Measurements from ENCODE around the gene SIVA1. TPM values are rescaled to one million over a fixed set of nuclear protein-coding genes. Genes with fewer than 3 reads are reported as not detected.

SIVA1 gene
- polyA plus RNA-seq, 1 of the 3 experiments (the other 2 are of a cell fraction): 137 TPM

DNA sequence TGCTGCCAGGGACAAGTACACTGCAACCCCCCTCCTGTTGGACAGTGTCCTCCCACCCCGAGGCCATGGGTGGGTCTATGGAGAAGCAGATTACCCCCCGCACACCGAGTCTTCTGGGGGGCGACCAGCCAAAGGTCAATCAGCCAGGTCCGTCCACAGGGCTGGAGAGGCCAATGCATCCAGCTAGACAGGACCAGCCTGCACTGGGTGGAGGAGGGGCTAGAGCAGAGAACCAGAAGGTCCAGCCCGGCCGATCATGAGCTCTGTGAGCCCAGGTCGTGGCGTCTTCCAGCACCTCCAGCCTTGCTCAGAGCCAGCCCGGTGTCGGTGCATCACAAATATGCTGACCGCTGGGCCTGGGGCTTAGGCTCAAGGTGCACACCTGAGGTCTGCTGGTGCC, 37.1 kb upstream of the SIVA1 start:
- H3K27me3 ChIP-seq (ENCODE audit: insufficient read depth): no peaks in the 10 kb centered on the region
- no peak overlapping the region for H3K9ac ChIP-seq
- H3K27ac ChIP-seq (ENCODE audit: low read depth in 2 of 2, low read length in 1 of 2): no peak overlapping the region; a peak in 1 of 4 replicates
- no peaks in the 10 kb centered on the region for H3K9me2 ChIP-seq
- WGBS (ENCODE audit: low lambda C conversion rate): 100% methylated on average over 1 of the region's 12 CpGs
- H3K79me2 ChIP-seq (ENCODE audit: insufficient read depth): no peaks in the 10 kb centered on the region
- H2AFZ ChIP-seq (ENCODE audit: low read depth): no peak overlapping the region
- H3K4me2 ChIP-seq: no peak overlapping the region
- H3K36me3 ChIP-seq (replicated peaks in 1 of 2; ENCODE audit: control insufficient read depth in 1 of 2, insufficient read depth in 2 of 2, low read length in 1 of 2): peaks cover 0 to 53% of the 10 kb centered on the region in 2 experiments
- no peak for DNase-seq
- no peaks in the 10 kb centered on the region for H3K9me3 ChIP-seq
- H3K4me1 ChIP-seq (ENCODE audit: control insufficient read depth in 1 of 2, insufficient read depth in 2 of 2, low read depth in 1 of 2, low read length in 1 of 2): peaks cover 0 to 13% of the 10 kb centered on the region in 2 experiments; a peak in 1 of 4 replicates
- no peaks in the 10 kb centered on the region for H4K20me1 ChIP-seq (ENCODE audit: insufficient read depth)
- TF ChIP-seq FOSL2 (IDR thresholded peaks at IDR 0.05; ENCODE audit: borderline replicate concordance, low read depth): no peak
- TF ChIP-seq EP300 (IDR thresholded peaks at IDR 0.05; ENCODE audit: borderline replicate concordance in 1 of 2, low read depth in 1 of 2, low read length in 1 of 2): no peak
- no peak for TF ChIP-seq SIN3A (IDR thresholded peaks at IDR 0.05; ENCODE audit: borderline replicate concordance, low read depth, low read length)
- TF ChIP-seq FOXM1 (IDR thresholded peaks at IDR 0.05; ENCODE audit: low read depth): no peak
- no peak for TF ChIP-seq YY1 (IDR thresholded peaks at IDR 0.05; ENCODE audit: low read depth)
- no peak for TF ChIP-seq RCOR1 (IDR thresholded peaks at IDR 0.05; ENCODE audit: low read length)
- no peak for TF ChIP-seq ELF1 (IDR thresholded peaks at IDR 0.05)
- TF ChIP-seq TCF12 (IDR thresholded peaks at IDR 0.05): no peak
- H3K4me3 ChIP-seq (ENCODE audit: low read depth in 2 of 2, low read length in 1 of 2): no peak overlapping the region
- CTCF ChIA-PET: interaction anchor here (1.5 kb wide), 1 partner anchor 152 kb away, joined by 3 read pairs; no protein-coding TSS in a partner anchor
- POLR2A ChIA-PET: no interaction called here
- no peaks in the 10 kb centered on the region for H3F3A ChIP-seq (replicated peaks; ENCODE audit: insufficient read depth)

DNA sequence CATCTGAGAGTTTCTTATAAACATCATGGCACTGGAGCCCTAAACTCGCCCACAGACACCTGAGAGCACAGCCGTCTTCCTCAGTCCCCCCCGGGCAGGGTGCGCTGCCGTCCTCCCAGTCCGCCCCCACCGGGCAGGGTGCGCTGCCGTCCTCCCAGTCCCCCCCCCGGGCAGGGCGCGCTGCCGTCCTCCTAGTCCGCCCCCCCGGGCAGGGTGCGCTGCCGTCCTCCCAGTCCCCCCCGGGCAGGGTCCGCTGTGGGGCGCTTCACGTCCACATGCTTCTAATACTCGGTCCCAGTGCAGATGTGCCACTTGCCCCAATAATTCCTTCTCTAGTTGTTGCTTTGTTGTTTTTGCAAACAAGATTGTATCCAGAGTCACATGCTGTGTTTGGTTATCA, 35.8 kb upstream of the SIVA1 start:
- Histone ChIP-seq H3K4me2 (no peak overlapping the region), H3K9me3 (no peaks in the 10 kb centered on the region), H3K36me3 (replicated peaks in 1 of 2; ENCODE audit: control insufficient read depth in 1 of 2, insufficient read depth in 2 of 2, low read length in 1 of 2) (peaks cover 4 to 41% of the 10 kb centered on the region in 2 experiments), H4K20me1 (ENCODE audit: insufficient read depth) (peaks cover 5% of the 10 kb centered on the region; the same call in 1 of the 2 replicates), H3K4me3 (ENCODE audit: low read depth in 2 of 2, low read length in 1 of 2) (no peak overlapping the region), H3K9me2 (no peaks in the 10 kb centered on the region), H3F3A (replicated peaks; ENCODE audit: insufficient read depth) (no peaks in the 10 kb centered on the region), H3K27me3 (ENCODE audit: insufficient read depth) (no peaks in the 10 kb centered on the region), H3K79me2 (ENCODE audit: insufficient read depth) (no peaks in the 10 kb centered on the region), H3K4me1 (ENCODE audit: control insufficient read depth in 1 of 2, insufficient read depth in 2 of 2, low read depth in 1 of 2, low read length in 1 of 2) (peaks cover 0 to 13% of the 10 kb centered on the region in 2 experiments; a peak in 2 of 4 replicates), H3K9ac (no peak overlapping the region), H3K27ac (ENCODE audit: low read depth in 2 of 2, low read length in 1 of 2) (no peak overlapping the region), H2AFZ (ENCODE audit: low read depth) (no peak overlapping the region)
- no peak for DNase-seq
- POLR2A ChIA-PET: no interaction called here
- WGBS (ENCODE audit: low lambda C conversion rate): 90% methylated on average over 22 of the region's 22 CpGs
- CTCF ChIA-PET: interaction anchor here (1.5 to 2.3 kb wide), 2 partner anchors 9 to 153 kb away, joined by 3 to 16 read pairs; no protein-coding TSS in a partner anchor
- TF ChIP-seq FOXJ3 (CRISPR knock-in tag; IDR thresholded peaks at IDR 0.05) (no peak), RAD21 (IDR thresholded peaks at IDR 0.05; ENCODE audit: low read length) (no peak), RXRA (IDR thresholded peaks at IDR 0.05; ENCODE audit: borderline replicate concordance, low read depth) (no peak), JUND (IDR thresholded peaks at IDR 0.05) (no peak), CHD2 (IDR thresholded peaks at IDR 0.05; ENCODE audit: low read length, partially characterized antibody) (no peak), SMC3 (IDR thresholded peaks at IDR 0.05; ENCODE audit: low read depth, low read length) (no peak), SIN3A (IDR thresholded peaks at IDR 0.05; ENCODE audit: borderline replicate concordance, low read depth, low read length) (no peak), ELF1 (IDR thresholded peaks at IDR 0.05) (no peak), TEAD4 (IDR thresholded peaks at IDR 0.05; ENCODE audit: borderline replicate concordance, insufficient read depth) (no peak), EP300 (IDR thresholded peaks at IDR 0.05; ENCODE audit: borderline replicate concordance in 1 of 2, low read depth in 1 of 2, low read length in 1 of 2) (no peak), GATA2 (CRISPR knock-in tag; IDR thresholded peaks at IDR 0.05) (no peak), RFX5 (IDR thresholded peaks at IDR 0.05; ENCODE audit: low read length) (no peak)
- TF ChIP-seq, protein P1, sequence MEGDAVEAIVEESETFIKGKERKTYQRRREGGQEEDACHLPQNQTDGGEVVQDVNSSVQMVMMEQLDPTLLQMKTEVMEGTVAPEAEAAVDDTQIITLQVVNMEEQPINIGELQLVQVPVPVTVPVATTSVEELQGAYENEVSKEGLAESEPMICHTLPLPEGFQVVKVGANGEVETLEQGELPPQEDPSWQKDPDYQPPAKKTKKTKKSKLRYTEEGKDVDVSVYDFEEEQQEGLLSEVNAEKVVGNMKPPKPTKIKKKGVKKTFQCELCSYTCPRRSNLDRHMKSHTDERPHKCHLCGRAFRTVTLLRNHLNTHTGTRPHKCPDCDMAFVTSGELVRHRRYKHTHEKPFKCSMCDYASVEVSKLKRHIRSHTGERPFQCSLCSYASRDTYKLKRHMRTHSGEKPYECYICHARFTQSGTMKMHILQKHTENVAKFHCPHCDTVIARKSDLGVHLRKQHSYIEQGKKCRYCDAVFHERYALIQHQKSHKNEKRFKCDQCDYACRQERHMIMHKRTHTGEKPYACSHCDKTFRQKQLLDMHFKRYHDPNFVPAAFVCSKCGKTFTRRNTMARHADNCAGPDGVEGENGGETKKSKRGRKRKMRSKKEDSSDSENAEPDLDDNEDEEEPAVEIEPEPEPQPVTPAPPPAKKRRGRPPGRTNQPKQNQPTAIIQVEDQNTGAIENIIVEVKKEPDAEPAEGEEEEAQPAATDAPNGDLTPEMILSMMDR (IDR thresholded peaks at IDR 0.05): no peak
- TF ChIP-seq, protein P2, sequence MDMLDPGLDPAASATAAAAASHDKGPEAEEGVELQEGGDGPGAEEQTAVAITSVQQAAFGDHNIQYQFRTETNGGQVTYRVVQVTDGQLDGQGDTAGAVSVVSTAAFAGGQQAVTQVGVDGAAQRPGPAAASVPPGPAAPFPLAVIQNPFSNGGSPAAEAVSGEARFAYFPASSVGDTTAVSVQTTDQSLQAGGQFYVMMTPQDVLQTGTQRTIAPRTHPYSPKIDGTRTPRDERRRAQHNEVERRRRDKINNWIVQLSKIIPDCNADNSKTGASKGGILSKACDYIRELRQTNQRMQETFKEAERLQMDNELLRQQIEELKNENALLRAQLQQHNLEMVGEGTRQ (IDR thresholded peaks at IDR 0.05; ENCODE audit: borderline replicate concordance, low read depth, low read length): no peak
- TF ChIP-seq, protein P3, sequence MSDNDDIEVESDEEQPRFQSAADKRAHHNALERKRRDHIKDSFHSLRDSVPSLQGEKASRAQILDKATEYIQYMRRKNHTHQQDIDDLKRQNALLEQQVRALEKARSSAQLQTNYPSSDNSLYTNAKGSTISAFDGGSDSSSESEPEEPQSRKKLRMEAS (IDR thresholded peaks at IDR 0.05; ENCODE audit: low read depth): no peak
